GM12801 (cell line): ENCODE results near the gene AZU1.

ENCODE experiments used
- TF ChIP-seq, protein P1 (sequence below): IDR thresholded peaks from one replicate; pipeline ENCODE4 v1.5.1; 2011; ENCODE audit warnings: control low read depth; ENCODE audit not compliant: insufficient read length; ENCODE audit errors: extremely low read depth

The AZU1 gene

DNA sequence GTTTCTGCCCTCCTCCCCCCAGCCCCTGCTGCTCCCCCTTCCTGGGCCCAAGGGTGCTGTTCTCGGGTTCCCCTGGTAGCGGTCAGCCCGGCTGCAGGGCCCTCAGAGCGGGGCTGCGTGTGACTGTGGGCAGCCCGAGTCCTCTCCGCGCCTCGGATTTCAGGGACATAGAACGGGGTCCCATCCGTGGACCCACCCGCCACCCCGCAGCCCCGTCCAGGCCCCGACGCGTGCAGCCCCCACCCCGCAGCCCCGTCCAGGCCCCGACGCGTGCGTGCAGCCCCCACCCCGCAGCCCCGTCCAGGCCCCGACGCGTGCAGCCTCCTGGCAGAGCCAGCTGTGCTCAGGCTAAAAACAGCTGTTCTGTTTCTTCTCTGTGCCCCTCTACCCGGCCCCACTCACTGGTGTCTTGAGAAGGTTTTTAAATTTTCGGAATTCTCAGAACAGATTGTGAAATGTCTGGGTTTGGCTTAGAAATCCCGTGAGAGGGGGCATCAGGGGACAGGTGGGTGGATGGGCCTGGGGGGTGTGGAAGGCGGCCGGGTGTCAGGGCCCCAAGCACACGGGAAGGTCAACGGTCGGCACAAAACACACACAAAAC is 7.7 kb downstream of the AZU1 start:
- TF ChIP-seq, protein P1, sequence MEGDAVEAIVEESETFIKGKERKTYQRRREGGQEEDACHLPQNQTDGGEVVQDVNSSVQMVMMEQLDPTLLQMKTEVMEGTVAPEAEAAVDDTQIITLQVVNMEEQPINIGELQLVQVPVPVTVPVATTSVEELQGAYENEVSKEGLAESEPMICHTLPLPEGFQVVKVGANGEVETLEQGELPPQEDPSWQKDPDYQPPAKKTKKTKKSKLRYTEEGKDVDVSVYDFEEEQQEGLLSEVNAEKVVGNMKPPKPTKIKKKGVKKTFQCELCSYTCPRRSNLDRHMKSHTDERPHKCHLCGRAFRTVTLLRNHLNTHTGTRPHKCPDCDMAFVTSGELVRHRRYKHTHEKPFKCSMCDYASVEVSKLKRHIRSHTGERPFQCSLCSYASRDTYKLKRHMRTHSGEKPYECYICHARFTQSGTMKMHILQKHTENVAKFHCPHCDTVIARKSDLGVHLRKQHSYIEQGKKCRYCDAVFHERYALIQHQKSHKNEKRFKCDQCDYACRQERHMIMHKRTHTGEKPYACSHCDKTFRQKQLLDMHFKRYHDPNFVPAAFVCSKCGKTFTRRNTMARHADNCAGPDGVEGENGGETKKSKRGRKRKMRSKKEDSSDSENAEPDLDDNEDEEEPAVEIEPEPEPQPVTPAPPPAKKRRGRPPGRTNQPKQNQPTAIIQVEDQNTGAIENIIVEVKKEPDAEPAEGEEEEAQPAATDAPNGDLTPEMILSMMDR = no peak

GRCh38 chr19:840519-841206 is 13.0 kb downstream of the AZU1 start, which contains the start of gene PRTN3:
PRTN3 (plus strand) TSS chr19:840999; CDS start chr19:841009, 10 bp downstream.
- TF ChIP-seq, protein P1 = no peak

- TF ChIP-seq, protein P1 = no peak
Measured at GRCh38 chr19:843180-843835, 15.7 kb downstream of the AZU1 start.

GRCh38 chr19:843836-844545 is 16.4 kb downstream of the AZU1 start:
- TF ChIP-seq, protein P1 = no peak

GRCh38 chr19:844546-844971 is 16.9 kb downstream of the AZU1 start:
- TF ChIP-seq, protein P1 = no peak

- TF ChIP-seq, protein P1 = no peak
Measured at GRCh38 chr19:845707-846521, 18.3 kb downstream of the AZU1 start.
